Measurements from ENCODE around the gene FNIP2.

DNA sequence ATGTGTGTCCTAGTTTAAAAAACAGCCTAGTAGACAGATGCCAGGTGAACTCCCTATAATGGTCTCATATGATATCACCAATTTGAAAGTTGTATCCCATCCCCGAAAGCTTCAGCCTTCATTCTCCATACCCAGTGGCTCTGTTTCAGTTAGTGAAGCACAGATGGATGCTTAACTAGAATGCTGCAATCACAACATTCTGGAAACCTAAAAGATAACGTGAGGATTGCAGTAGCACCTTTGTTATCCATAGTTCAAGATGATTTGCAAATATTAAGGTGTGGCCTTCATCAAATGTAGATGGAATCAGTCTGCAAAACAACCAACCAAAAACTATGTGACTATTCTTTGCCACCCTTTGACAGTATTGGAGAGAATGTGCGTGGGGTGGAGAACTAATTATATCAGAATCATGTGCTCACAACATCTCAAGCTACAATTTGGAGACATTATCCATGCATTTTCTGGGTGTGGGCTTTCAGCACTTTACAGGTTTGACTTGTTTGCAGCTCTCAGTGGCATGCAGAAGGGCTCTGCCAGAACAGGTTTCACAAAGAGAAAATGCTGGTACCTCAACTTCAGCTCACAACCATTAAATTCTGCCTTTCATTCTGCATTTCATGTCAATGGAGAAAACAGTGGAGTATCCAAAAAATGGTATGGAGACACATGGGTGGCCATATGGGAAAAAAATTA, 27.4 kb upstream of the FNIP2 start:
- no peak for TF ChIP-seq EP300 (IDR thresholded peaks at IDR 0.05; ENCODE audit: borderline replicate concordance)
- no peak for TF ChIP-seq EGR1 (IDR thresholded peaks at IDR 0.05)
- TF ChIP-seq RAD21 (IDR thresholded peaks at IDR 0.05; ENCODE audit: low read depth) = no peak
- no peak for TF ChIP-seq TEAD4 (IDR thresholded peaks at IDR 0.05)
- TF ChIP-seq MAX (IDR thresholded peaks at IDR 0.05) = no peak
- TF ChIP-seq YY1 (IDR thresholded peaks at IDR 0.05; ENCODE audit: low read depth) = no peak
- TF ChIP-seq CREB1 (IDR thresholded peaks at IDR 0.05; ENCODE audit: low read depth) = no peak
